Measurements from ENCODE around the gene MEIS2. TPM values are rescaled to one million over a fixed set of nuclear protein-coding genes. Genes with fewer than 3 reads are reported as not detected.

The MEIS2 gene
- total RNA-seq, 1 donor from 2014 or later, result 9.1 TPM

DNA sequence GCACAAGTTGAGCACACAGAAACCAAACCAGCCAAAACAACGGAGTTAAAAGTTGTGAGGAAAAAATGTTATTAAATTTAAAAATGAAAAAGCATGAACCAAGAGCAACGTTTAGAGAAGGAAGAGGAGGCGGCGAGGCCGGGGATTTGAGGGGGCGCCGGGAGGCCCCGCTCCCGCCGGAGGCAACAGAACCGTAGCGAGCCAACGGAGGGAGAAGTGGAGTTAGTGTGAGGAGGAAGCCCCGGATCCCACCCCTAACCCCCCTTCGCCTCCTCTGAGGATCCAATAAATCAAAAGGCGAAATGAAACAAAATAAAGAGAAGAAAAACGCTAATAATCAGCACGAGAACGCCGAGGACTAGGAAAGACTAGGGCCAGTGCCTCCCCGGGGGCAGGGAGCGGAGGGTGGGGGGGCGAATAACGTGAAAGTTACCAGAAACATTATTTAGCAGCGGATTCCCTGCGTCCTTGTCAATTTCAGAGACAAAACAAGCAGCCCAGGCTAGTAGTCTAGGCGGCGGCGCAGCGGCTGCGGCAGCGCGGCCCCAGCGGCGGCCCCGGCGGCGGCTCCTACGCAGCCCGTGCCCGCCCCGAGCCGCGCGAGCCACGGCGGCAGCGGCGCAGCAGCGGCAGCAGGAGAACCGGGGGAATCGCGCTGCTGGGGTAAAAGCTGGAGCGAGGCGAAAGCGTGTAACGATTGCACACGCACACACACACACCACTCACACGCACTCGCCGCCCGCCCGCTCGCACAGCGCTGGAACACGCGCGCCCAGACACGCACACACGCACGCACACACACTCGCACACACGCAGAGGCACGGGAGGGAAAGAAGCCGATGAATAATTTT is 1.7 kb downstream of the MEIS2 start:
- ATAC-seq (peak; percentile 35), DNase-seq (ENCODE audit: low spot score) (peak; percentile 54)

DNA sequence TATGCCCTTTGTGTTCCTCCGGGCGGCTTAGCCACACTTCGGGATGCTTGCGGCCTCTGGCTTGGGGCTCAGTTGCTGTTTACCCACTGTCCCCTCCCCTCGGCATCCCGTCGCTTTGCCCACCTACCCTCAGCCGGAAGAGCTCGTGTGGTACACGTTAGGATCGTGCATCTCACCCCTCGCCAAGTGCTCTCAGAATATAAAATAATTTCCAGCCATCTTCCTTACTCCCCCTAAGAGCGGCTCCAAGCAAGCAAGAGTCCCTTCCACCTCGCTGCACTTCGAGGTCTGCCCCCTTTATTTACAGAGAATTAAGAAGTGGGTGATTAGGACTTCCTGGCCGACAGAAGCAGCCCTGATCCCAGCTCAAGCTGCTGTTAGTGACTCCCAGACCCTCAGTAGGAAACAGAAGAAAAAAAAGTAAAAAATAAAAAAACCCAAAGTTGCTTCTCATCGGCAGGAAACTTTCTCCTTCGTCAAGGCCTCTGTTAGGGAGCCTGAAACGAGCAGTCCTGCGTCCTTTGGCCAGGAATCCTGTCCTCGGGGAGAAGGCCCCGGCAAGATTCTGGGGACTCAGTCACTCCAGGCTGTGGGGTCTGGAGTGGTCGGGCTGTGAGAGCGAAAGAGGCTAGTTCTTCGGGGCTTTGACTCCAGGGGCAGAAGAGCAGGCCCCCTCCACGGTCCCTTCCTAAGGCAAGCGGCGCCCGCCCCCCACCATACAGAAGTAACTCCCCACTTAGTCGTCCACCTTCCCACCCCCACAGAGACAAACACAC is 3.0 kb downstream of the MEIS2 start:
- DNase-seq (ENCODE audit: low spot score) (no peak), ATAC-seq (no peak)

DNA sequence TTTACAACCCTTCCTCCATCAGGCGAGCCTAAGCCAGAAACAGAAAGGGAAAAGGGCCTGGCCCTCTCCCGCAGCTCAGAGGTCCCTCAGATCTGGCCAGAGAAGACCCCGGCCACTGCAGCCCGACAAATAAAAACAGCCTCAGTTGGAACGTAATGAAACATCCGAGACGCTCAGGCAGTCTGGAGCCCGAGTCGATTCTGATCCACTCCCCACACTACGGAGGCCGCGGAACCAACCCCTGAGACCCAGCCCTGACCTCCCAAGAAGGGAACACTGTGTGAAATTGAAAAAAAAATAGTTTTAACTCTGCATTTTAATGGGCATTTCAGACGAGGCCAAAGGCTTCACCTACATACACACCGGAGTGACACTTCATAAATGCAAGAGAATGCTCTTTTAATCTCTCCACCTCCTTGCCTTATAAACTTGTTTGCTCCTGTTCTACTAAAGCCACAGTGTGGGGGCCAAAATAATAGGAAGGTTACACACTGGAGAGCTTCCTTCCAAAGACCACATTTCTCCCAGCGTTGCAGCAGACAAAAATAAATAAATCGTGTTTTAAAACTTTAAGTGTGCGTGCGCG is 3.7 kb downstream of the MEIS2 start:
- DNase-seq (ENCODE audit: low spot score) (no peak), ATAC-seq (no peak)

DNA sequence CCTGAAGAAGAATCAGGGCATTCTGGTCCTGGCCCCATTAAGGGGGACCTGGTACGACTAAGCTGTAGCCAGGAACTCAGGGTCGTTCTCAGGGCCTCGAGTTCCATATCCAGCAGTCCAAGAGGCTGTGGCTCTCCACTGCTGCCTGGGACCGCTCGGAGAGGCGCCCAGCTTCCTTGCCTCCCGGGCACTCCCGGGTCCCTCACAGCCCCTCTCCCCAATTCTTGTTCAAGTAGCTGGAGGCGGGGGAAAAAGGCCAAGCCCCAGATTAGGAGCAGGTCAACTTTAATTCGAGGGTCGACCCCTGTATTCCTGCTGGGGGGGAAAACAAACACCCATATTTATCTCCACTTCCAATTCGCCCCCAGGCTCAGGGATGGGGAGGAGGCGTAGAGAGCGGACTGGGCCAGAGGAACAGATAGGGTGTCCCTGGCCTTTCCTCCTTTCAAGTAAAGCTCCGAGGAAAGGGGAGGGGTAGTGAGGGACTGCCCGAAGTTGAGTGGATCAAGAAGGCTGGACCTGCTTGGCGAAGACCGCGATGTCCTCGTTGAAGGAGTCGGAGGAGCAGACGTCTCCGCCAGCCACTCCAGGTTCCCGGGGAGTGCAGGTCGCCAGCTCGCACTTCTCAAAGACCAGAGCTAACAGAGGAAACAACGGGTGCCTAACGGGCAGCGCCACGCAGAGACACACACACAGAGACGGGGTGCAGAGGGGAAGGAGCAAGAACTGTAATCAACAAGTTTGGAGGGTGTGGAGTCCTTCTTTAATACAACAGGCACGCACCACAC is 4.4 kb downstream of the MEIS2 start:
- DNase-seq (ENCODE audit: low spot score) (no peak), ATAC-seq (no peak)

DNA sequence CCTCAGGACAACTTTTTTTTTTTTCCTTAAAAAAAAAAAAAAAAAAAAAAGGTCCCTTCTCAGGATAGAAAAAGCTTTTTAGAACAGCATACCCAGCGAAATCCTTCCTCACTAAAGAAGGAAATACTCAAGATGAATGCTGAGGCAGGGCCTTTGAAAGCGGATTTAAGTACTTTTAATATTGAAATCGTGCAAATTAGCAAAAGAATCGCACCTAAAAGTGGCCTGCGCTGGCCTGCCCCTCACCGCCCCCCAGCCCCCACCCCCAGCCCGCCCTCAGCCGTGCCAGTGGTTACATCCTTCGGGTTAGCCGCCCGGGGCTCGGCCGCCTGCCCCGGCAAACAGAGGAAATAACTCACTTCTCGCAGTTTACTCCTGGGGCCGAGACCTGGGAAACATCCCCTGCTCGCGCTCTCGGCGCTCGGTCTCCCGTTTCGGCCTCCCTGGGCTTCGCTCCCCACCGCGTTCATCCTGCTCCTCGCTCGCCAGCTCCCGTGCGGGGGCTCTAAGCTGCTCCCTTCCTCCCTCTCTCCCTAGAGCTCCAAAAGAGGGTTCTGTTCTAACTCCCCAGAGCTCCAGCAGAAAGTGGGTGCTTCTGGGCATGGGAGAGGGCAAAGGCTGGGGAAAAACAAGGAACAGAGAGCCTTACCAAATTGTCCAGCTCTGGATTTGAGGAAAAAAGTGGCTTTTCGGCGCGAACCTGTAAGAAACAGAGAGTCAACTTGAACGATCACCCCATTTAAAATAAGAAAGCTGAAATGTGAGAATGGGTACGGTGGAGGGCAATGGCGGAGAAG is 5.2 kb downstream of the MEIS2 start:
- ATAC-seq (no peak), DNase-seq (ENCODE audit: low spot score) (no peak)

DNA sequence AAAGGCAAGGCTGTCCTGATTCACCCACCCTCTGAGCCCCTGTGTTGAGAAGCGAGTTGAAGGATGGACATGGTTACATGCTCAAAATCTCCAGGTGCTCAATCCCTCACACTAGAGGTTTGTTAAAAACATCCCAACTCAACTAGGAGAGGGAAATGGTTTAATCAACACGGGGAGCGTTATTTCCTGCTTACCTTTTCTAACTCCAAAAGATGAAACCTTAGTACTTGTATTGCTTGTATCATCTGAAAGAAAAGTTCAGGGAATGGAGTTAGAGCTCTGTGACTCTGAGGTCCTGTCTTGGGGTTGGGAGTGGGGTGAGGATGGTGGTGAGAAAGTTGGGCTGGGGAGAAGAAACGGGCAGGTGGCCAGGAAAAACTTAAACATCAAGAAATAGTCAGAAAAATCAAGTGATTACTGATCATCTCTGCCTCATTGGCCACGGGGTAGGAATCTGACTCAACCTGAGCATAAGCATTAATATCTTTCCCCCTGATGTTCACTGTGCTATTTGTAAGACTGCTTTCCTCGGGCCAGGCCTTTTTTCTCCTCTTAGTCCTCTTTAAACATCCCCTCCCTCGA is 5.9 kb downstream of the MEIS2 start:
- DNase-seq (ENCODE audit: low spot score) (no peak), ATAC-seq (no peak)

DNA sequence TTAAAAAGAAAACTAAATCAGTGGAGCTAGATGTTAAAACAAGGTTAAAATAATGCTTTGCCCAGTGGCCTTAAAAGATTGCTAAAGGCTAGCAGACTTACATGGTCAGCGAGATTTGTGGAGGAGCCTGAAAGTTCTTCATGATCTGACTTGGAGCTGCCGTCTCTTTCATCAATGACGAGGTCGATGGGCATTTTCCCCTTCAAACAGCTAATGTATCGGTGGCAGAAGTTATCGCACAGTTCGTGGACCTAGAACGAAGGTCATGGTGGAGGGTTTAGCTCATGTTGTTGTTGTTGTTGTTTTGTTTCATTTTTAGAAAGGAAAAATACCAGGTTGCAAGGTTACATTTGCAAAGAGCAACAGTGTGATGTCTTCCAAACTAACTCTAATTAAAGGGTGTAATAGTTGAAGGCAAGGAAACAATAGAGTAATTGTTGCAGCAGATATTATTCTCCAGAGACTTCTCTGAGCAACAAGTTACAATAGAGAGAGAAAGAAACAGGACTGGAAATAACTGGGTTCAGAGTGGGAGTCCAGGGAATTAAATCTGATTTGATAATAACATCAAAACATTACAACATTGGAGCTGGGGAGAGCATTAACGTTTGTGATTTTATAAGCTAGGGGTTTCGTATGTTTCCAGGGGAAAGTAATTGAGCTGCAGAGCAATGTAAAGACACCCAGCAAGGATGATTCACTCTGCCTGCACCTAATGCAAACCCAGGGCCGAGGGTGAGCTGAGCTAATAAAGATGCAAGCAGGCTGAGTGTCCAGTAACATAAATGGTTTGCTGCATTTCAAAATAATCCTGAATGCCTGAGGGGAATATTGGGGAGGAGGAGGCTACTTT is 6.6 kb downstream of the MEIS2 start:
- no peak for ATAC-seq
- no peak for DNase-seq (ENCODE audit: low spot score)

DNA sequence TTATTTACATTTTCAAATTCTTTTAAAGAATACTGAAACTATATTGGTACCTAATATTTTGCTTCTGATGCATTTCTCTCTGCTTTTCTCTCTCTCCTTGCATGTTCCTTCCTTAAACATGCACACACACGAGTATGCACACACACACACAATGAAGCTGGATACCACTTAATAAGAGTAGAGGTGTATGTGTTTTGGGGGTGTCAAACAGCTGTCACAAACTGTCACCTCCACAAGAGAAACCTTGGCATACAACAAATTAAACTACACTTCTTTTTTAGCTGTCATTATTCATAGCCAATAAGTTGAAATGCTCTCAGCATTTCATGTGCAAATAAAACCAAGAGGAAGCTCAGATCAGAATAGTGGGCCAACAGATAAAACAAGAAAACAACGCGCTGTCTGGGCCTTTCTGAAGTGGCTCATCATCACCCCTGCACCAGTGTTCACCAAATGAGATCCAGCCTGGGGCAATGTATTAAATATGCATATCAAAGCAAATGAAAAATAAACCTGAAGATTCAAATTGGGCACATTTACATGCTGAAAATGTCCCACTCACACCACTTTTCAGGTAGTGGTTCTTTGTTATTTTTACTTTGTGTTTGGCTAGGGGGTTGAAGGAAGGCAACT is 9.7 kb downstream of the MEIS2 start:
- DNase-seq (ENCODE audit: low spot score) (no peak), ATAC-seq (no peak)

DNA sequence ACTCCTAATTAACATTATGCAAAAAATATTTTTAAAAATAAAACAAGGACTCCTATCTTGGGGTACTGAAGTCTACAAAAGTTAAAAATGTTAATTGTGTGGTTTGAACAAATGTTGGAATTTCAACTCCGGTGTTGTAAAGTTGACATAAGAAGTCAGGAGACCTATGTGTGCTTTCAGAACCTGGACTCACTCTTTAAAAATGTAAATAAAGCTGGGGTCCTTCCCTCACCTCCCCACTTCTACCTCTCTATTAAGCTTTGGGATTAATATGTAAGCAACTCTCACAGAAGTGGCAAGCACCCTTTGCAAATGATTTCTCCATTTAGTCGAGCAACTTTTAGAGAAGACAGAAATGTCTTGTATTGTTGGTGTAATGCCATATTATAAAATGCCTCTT is 11.9 kb downstream of the MEIS2 start:
- ATAC-seq, result no peak
- DNase-seq (ENCODE audit: low spot score), result no peak

DNA sequence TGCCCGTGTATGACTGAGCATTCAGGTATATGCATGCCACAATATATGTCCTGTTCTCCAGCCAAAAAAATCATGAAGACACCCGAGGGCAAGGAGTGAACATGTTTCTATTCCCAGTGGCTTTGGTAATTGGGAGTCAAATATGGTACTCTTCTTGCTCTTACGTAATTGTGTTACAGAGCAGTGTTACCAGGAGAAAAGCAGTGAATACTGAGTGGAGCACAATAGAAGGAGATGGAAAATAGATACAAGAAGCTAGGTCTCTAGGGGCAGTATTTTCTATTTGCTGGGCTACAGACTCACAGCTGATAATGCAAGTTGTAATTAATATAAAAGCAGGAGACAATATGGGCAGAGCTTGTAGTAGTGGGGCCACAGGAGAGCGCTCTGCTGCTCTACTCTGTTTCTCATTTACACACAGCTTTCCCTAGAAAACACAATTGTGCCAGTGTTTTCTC is 13.2 kb downstream of the MEIS2 start:
- no peak for ATAC-seq
- no peak for DNase-seq (ENCODE audit: low spot score)

DNA sequence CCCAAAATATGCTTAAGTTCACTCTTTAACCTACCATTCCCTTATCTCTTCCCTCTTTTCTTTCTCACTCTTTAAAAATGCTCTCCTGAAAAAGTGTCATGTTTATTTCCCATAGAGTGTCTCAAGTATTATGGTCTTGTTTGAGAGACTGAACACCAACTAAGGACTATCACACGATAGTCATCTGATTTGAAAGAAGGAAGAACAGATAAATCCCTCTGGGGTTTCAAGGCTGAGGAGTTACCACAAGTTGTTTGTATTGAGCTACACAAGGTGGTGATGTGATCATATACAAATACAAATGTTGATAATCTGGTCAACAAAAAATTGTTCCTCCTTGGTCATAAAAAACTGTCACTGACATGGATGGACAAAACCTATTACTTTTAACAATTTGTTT is 13.8 kb downstream of the MEIS2 start:
- DNase-seq (ENCODE audit: low spot score) (no peak), ATAC-seq (no peak)

DNA sequence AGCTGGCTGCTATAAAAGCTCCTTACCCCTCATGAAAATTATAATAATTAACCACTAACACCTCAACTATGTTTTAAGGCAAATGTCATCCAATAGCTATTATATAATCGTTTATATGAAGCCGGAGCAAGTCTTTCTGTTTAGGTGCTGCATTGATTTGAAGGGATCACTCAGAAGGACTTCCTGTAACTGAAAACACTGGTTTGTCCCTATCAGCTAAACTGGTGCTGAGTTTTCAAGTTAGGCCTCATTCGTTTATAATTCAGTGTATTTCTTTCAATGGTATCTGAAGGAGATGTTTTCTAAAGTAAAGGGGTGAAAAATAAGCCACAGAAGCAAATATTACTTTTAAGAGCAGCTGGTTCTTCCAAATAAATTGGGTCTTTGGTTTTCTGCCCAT is 14.2 kb downstream of the MEIS2 start:
- ATAC-seq, result no peak
- no peak for DNase-seq (ENCODE audit: low spot score)

DNA sequence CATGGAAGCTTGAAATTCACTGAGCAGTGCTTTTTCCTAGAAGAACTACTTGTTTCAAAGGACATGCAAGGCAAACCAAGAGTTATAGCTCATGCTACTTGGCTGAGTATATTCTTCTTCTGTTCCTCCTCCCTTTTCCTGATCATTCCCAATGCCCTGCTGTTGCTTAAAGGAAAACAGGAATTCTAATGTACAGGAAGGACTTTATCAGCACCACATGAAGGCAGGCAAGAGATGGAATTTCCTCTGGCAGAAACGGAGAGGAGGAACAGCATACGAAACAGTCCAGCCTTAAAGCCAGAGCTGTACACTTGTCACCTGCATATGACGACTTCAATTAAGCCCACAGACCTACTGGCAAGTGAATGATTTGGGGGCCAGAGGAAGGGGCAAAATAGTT is 15.7 kb downstream of the MEIS2 start:
- DNase-seq (ENCODE audit: low spot score), result no peak
- ATAC-seq, result peak; percentile 35

DNA sequence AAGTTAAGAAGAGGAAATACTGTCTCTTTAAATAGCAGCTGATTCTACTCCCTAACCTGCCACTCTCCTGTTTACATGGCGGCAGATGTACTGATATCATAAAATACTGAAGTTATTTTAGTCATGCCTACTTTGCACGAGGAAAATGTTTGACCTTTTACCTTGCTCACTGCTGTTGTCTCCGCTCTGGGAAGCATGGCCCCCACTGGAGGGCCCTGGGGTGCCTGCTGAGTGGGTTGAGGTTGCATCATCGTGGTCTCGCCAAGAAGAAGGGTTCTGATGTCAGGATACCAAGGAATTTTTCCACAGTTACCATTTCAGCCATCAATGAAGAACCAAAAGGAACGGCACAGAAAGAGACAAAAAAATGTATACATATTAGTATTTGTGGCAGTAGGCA is 16.7 kb downstream of the MEIS2 start:
- DNase-seq (ENCODE audit: low spot score) (no peak), ATAC-seq (no peak)

DNA sequence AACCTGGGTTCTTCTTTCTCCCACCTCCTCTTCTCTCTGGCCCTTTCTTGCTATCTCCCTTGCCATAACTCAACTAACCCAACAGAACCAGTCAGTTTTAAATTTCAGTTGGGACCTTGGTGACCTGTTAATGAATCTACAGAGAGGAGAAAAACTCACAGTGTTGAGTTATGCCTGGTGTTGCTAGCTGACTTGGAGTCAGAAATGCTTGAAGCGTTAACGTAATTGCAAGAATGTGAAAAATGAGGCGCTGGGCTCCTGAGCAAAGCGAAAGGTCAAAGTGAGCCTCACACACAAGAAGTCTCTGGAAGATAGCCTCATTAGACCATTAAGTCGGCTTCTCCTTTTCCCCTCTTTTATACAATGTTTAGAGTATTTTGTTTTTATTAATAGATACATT is 18.4 kb downstream of the MEIS2 start:
- DNase-seq (ENCODE audit: low spot score) (no peak), ATAC-seq (no peak)

DNA sequence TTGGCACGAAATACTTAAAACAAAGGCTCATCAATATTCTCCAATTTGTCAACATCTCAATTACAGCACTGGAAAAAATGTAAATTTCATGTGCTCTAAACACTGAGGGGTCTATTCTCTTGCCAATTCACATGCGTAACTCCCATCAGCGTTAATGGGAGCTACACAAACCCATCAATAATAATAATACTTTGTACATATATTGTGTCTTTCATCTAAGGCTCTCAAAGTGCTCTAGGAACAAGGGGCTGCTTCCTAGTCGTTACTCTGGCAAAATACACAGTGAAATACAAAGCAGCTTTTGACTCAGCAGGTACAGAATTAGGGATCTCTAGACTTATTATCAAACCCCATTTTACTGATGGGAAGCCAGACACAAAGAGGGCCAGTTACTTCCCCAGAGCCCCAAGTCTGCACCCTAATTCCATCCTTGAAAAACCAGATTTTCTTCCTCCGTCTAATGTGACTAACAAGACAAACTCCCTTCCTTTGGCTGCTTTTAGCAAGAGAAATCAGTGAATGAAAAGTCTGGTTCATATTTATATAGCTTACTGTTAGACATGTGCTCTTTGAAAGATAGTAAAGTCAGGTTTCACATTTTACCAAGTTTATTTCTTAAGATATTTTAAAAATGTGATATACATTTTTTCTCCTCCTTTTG is 20.0 kb downstream of the MEIS2 start:
- ATAC-seq (no peak), DNase-seq (ENCODE audit: low spot score) (no peak)

DNA sequence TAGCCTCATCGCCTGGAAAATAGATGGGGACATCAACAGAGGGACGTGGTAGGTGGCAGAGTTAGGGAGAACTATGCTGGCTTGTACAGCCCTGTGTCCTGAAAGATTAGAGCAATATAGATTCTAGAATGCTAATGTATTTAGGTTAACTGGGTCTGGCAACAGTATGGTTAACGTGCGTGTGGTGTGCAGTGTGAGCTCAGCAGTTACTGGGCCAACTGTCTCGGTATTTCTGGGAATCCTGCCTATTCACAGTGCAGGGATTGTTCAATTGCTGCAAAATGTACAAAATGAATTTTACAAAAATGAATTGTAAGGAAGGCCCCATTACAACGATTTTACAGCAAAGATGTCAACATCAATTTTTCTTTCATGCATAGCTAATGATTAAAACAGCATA is 20.6 kb downstream of the MEIS2 start:
- ATAC-seq (peak; percentile 81), DNase-seq (ENCODE audit: low spot score) (no peak)

DNA sequence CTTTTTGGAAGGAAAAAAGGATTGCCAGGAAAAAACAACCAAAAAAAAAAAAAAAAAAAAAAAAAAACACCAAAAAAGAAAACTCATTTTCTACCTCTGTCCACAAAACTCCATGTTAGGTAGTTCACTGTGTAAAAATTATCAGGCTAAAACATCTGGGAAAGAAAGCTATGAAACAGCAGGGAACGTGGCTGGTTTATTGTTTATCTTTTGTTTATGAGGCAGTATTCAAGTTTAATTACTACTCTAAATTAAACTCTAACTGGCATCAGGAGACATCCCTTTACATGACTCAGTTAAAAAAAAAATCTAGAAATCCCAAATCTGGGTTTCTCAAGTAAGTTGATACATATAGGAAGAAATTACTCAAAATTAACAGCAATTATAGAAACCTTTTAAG is 21.8 kb downstream of the MEIS2 start:
- no peak for ATAC-seq

More for the DNA sequence above, 21.8 kb downstream of the MEIS2 start:
- no peak for DNase-seq (ENCODE audit: low spot score)

Measured in left lobe of liver (tissue), 2 donors.